K562 (cell line): Measurements from ENCODE around the gene LRRC10B. TPM values are rescaled to one million over a fixed set of nuclear protein-coding genes. Genes with fewer than 3 reads are reported as not detected.

Experiments used
- ATAC-seq: fragments of 200-7000 bp; cut with Tn5 transposase; 3 replicates; pipeline ENCODE4 v1.9.1; 2020; ENCODE audit warnings: moderate library complexity
- BruUV-seq: library from RNA; stranded (reverse); fragments of 400-500 nt; replicated peaks from 2 replicates; lab custom pipeline; 2021; lab: Mats Ljungman, UMichigan
- CTCF ChIA-PET: fragments of 300-600 bp; formaldehyde crosslinking; extraction: SDS; loops from one replicate; lab custom pipeline; 2021; ENCODE audit warnings: low intra/inter-chr PET ratio; lab: Yijun Ruan, JAX
- POLR2A ChIA-PET: fragments of 300-600, 350-650 bp; sonication (Branson Sonifier 250); formaldehyde crosslinking; extraction: SDS; loops from one replicate; lab custom pipeline; 2021; ENCODE audit warnings: antibody characterized with exemption, inconsistent platforms; lab: Yijun Ruan, JAX
- DNase-seq, 4 experiments: peaks; one replicate each; pipeline versions ENCODE4 v3.0.0 to v3.0.0-alpha.2; 2011 to 2018; ENCODE audit warnings: low spot score in 3 of 4, mixed read lengths in 3 of 4; ENCODE audit errors: extremely low read depth in 1 of 4
- FAIRE-seq: peaks from 2 replicates; lab custom pipeline; 2011; peaks lifted over from hg19 to GRCh38; lab: Jason Lieb, UNC
- H2AFZ ChIP-seq: 2 replicates; pipeline ENCODE4 v1.6.0; 2011; ENCODE audit warnings: low read depth, low read length, control low read depth, inconsistent platforms
- H3K27ac ChIP-seq: fragments of 200-600 bp; 3 replicates; pipeline ENCODE4 v1.8.0; 2011; ENCODE audit warnings: low read depth, mild to moderate bottlenecking, control low read depth, inconsistent platforms, low read length, moderate library complexity, mixed read lengths; ENCODE audit errors: extremely low read depth
- H3K27me3 ChIP-seq, 2 experiments: fragments of 300-600 bp in 1 of 2; 2 replicates in 1 of 2; 3 replicates in 1 of 2; pipeline versions ENCODE4 v1.6.0 to v1.8.0; 2011; ENCODE audit warnings: inconsistent platforms in 2 of 2, low read length in 2 of 2, mild to moderate bottlenecking in 1 of 2, mixed read lengths in 1 of 2, moderate library complexity in 1 of 2; ENCODE audit not compliant: control insufficient read depth in 2 of 2, insufficient read depth in 2 of 2
- H3K36me3 ChIP-seq: fragments of 300-600 bp; 3 replicates; pipeline ENCODE4 v1.8.0; 2011; ENCODE audit warnings: mild to moderate bottlenecking, low read length, inconsistent platforms; ENCODE audit not compliant: control insufficient read depth, insufficient read depth
- H3K4me1 ChIP-seq, 2 experiments: fragments of 200-600 bp in 1 of 2; replicated peaks in 1 of 2; 2 replicates in 1 of 2; 3 replicates in 1 of 2; pipeline versions ENCODE4 v1.5.1 to v1.8.0; 2011; ENCODE audit warnings: inconsistent platforms in 2 of 2, low read length in 2 of 2, mild to moderate bottlenecking in 1 of 2, mixed read lengths in 1 of 2, moderate library complexity in 1 of 2; ENCODE audit not compliant: control insufficient read depth in 2 of 2, insufficient read depth in 2 of 2
- H3K4me2 ChIP-seq: 2 replicates; pipeline ENCODE4 v1.6.1; 2011; ENCODE audit warnings: low read length, control low read depth, inconsistent platforms, mixed read lengths; ENCODE audit not compliant: insufficient read depth
- H3K4me3 ChIP-seq: fragments of 200-600 bp; sonication (generic), shearing (Covaris generic); 2 replicates; pipeline ENCODE4 v1.5.1; 2016; ENCODE audit warnings: control low read depth, inconsistent platforms
- H3K79me2 ChIP-seq: fragments of 200-600 bp; 3 replicates; pipeline ENCODE4 v1.8.0; 2011; ENCODE audit warnings: low read length, inconsistent platforms; ENCODE audit not compliant: control insufficient read depth, insufficient read depth
- H3K9ac ChIP-seq, 2 experiments: 2 replicates each; pipeline versions ENCODE4 v1.6.0 to v1.6.1; 2011; ENCODE audit warnings: low read depth in 2 of 2, low read length in 2 of 2, control low read depth in 1 of 2, inconsistent platforms in 1 of 2, mild to moderate bottlenecking in 1 of 2, mixed read lengths in 1 of 2; ENCODE audit not compliant: insufficient read depth in 1 of 2
- H3K9me1 ChIP-seq: one replicate; pipeline ENCODE4 v1.6.0; 2011; ENCODE audit warnings: inconsistent platforms, mild to moderate bottlenecking, low read length, moderate library complexity; ENCODE audit not compliant: control insufficient read depth, insufficient read depth
- H3K9me3 ChIP-seq: replicated peaks from 2 replicates; pipeline ENCODE4 v1.5.1; 2011; ENCODE audit warnings: low read depth, low read length, inconsistent platforms; ENCODE audit not compliant: control insufficient read depth, insufficient read depth
- H4K20me1 ChIP-seq: replicated peaks from 2 replicates; pipeline ENCODE4 v1.6.1; 2011; ENCODE audit warnings: low read length, inconsistent platforms, mixed read lengths; ENCODE audit not compliant: control insufficient read depth, insufficient read depth
- AFF4 ChIP-seq: sonication (generic); formaldehyde crosslinking; IDR thresholded peaks from 2 replicates; pipeline ENCODE4 v1.8.0; 2023; ENCODE audit warnings: mild to moderate bottlenecking, missing genetic modification reagents
- CCAR2 ChIP-seq: fragments of 200-400 bp; formaldehyde crosslinking; IDR thresholded peaks from 2 replicates; pipeline ENCODE4 v1.6.1; 2017; ENCODE audit warnings: mild to moderate bottlenecking, low read depth, low read length
- NRF1 ChIP-seq, 2 experiments: fragments of 450-650 bp; IDR thresholded peaks in 1 of 2; conservative IDR thresholded peaks in 1 of 2; 2 replicates each; pipeline ENCODE4 v1.6.1; 2014; ENCODE audit warnings: mild to moderate bottlenecking in 2 of 2
- PTTG1 ChIP-seq: fragments of 450-650 bp; IDR thresholded peaks from 2 replicates; pipeline ENCODE4 v1.6.1; 2016; ENCODE audit warnings: low read depth, mild to moderate bottlenecking, missing genetic modification characterization, missing compliant biosample characterization
- WGBS: fragments of 100-300 bp; shearing (Covaris generic); methylation state at CpG from one replicate; pipeline ENCODE4 v1.1.6; 2016; ENCODE audit warnings: low coverage, mixed read lengths; ENCODE audit not compliant: insufficient coverage; ENCODE audit errors: missing lambda C conversion rate; 5-methylcytosine and 5-hydroxymethylcytosine counted together
- in situ Hi-C: fragments of 300-500 bp; cut with MboI; formaldehyde crosslinking; loops from 4 replicates; pipeline ENCODE4 v1.15.0; 2018; ENCODE audit warnings: inconsistent platforms, mixed read lengths
- intact Hi-C: fragments of 100-400 bp; cut with micrococcal nuclease; formaldehyde crosslinking; loops from 2 replicates; pipeline ENCODE4 v1.14.2; 2022
- polyA plus RNA-seq, 8 experiments: library from polyadenylated mRNA; depleted of rRNA in 4 of 8; stranded (reverse) in 5 of 8; unstranded in 3 of 8; fragments of >200 nt; fragmentation: Nextera tagmentation in 2 of 8; fragmentation: Illumina TruSeq in 1 of 8; extraction: Ambion mirVana in 2 of 8; extraction: Trizol in 1 of 8; gene quantifications; 2 replicates each; pipeline versions ENCODE4 v1.2.1 to v1.2.3, GENCODE V29; 2011 to 2014; ENCODE audit warnings: inconsistent platforms in 1 of 8, missing spikeins in 1 of 8
- total RNA-seq, 7 experiments: library from RNA; depleted of rRNA in 6 of 7; stranded (reverse); fragments of >200 nt in 6 of 7; fragmentation: Illumina TruSeq in 2 of 7; extraction: Trizol in 2 of 7; gene quantifications; 2 replicates each; pipeline versions ENCODE4 v1.2.1 to v1.2.3, GENCODE V29; 2011 to 2021; ENCODE audit warnings: low replicate concordance in 1 of 7

Gene LRRC10B
- total and polyA plus RNA-seq, 9 of the 15 experiments (the other 6 are each of a cell fraction or from before 2014, with no cell fraction given): 0.11 TPM; not detected in 8

- Histone ChIP-seq H3K27me3 (peaks cover 36 to 88% of the 10 kb centered on the region in 2 experiments), H4K20me1 (peaks cover 5% of the 10 kb centered on the region; the same call in 1 of the 2 replicates), H3K27ac (no peak overlapping the region), H3K79me2 (no peaks in the 10 kb centered on the region), H3K9me3 (no peaks in the 10 kb centered on the region), H3K4me2 (peak overlapping the region; percentile 28; the same call in 1 of the 2 replicates), H2AFZ (peak overlapping the region; percentile 66; the same call in 1 of the 2 replicates), H3K4me1 (peaks cover 3 to 25% of the 10 kb centered on the region in 2 experiments; a peak in 3 of 5 replicates), H3K4me3 (no peak overlapping the region), H3K9me1 (no peaks in the 10 kb centered on the region), H3K9ac (peak overlapping the region in 1 of 2 experiments; percentile 40; a peak in 2 of 4 replicates), H3K36me3 (no peaks in the 10 kb centered on the region)
- intact Hi-C loops: no loop called here
- FAIRE-seq: no peak
- 4% methylated on average over 19 of the region's 19 CpGs for WGBS
- TF ChIP-seq CCAR2 (no peak), NRF1 (conservative IDR thresholded peaks at IDR 0.05 in 1 of 2, IDR thresholded peaks at IDR 0.05 in 1 of 2) (peak; percentile 47 to 65), PTTG1 (no peak), AFF4 (CRISPR knock-in tag) (no peak)
- peak; percentile 53 for ATAC-seq
- POLR2A ChIA-PET: interaction anchor here (0.8 to 1.0 kb wide), 2 partner anchors 16 to 240 kb away, joined by 3 read pairs; no protein-coding TSS in a partner anchor
- DNase-seq: peak; percentile 36 to 48 (median 42)
- in situ Hi-C loops: no loop called here
- BruUV-seq: no TSS peak
- CTCF ChIA-PET: no interaction called here
These were observed 19.8 kb upstream of the LRRC10B start for GRCh38 chr11:61488651-61489291.
